ENCODE results near the gene CRIM1.

GRCh38 chr2:36594849-36595248, 239.3 kb downstream of the CRIM1 start:
- TF ChIP-seq CTCF (IDR thresholded peaks at IDR 0.05 in 8 of 11, conservative IDR thresholded peaks at IDR 0.05 in 3 of 11) (no peak), POLR2A (IDR thresholded peaks at IDR 0.05) (no peak)

Measured in spleen (tissue), 7 donors.